HCT116 (cell line): Measurements from ENCODE around the gene FMN1. TPM values are rescaled to one million over a fixed set of nuclear protein-coding genes. Genes with fewer than 3 reads are reported as not detected.

Experiments
- ATAC-seq: fragments of 200-7000 bp; cut with Tn5 transposase; 2 replicates; pipeline ENCODE4 v1.9.1; 2020; ENCODE audit warnings: mild to moderate bottlenecking, moderate library complexity
- BruUV-seq: library from RNA; stranded (reverse); fragments of 400-500 nt; replicated peaks from 2 replicates; lab custom pipeline; 2021; lab: Mats Ljungman, UMichigan
- CTCF ChIA-PET: fragments of 300-600 bp; sonication (Branson Sonifier 250); formaldehyde crosslinking; loops from one replicate; lab custom pipeline; 2021; ENCODE audit warnings: antibody characterized with exemption; lab: Charles Lee
- POLR2A ChIA-PET: fragments of 300-600, 350-600 bp; sonication (Branson Sonifier 250); formaldehyde crosslinking; loops from one replicate; lab custom pipeline; 2021; ENCODE audit warnings: antibody characterized with exemption; lab: Charles Lee
- RAD21 ChIA-PET, 2 experiments: fragments of 300-600 bp; sonication (Branson Sonifier 250); formaldehyde crosslinking; loops; one replicate each; lab custom pipeline; 2023; ENCODE audit warnings: low total read pairs in 2 of 2; ENCODE audit not compliant: uncharacterized antibody in 2 of 2, unreplicated experiment in 2 of 2, low non-redundant PET in 1 of 2; lab: Charles Lee
- DNase-seq: peaks from one replicate; pipeline ENCODE4 v3.0.0-alpha.2; 2010; ENCODE audit warnings: low read depth, low spot score
- H2AFZ ChIP-seq: fragments of 200-600 bp; shearing (Covaris generic), sonication (generic); 2 replicates; pipeline ENCODE4 v1.6.1; 2017; ENCODE audit warnings: low read depth, mixed run types, mixed read lengths, antibody characterized with exemption, low read length; ENCODE audit not compliant: poor library complexity, severe bottlenecking
- H3K27ac ChIP-seq: 2 replicates; pipeline ENCODE4 v1.5.1; 2012; ENCODE audit warnings: low read depth, low read length
- H3K27me3 ChIP-seq: fragments of 200-600 bp; sonication (generic); 2 replicates; pipeline ENCODE4 v1.6.1; 2016; ENCODE audit warnings: mixed run types, low read length, mixed read lengths; ENCODE audit not compliant: insufficient read depth
- H3K36me3 ChIP-seq, 2 experiments: fragments of 200-500 bp in 1 of 2; fragments of 200-600 bp in 1 of 2; sonication (Bioruptor generic) in 1 of 2; sonication (generic) in 1 of 2; 2 replicates each; pipeline versions ENCODE4 v1.5.1 to v1.6.1; 2014 to 2016; ENCODE audit warnings: low read length in 2 of 2, inconsistent platforms in 1 of 2, mixed read lengths in 1 of 2, mixed run types in 1 of 2; ENCODE audit not compliant: insufficient read depth in 2 of 2, control insufficient read depth in 1 of 2
- H3K4me1 ChIP-seq, 2 experiments: fragments of 200-600 bp in 1 of 2; sonication (generic) in 1 of 2; 2 replicates each; pipeline versions ENCODE4 v1.5.1 to v1.6.1; 2012 to 2017; ENCODE audit warnings: low read length in 2 of 2, inconsistent platforms in 1 of 2, mild to moderate bottlenecking in 1 of 2, mixed read lengths in 1 of 2, mixed run types in 1 of 2, moderate library complexity in 1 of 2; ENCODE audit not compliant: insufficient read depth in 2 of 2, control insufficient read depth in 1 of 2
- H3K4me2 ChIP-seq: fragments of 200-600 bp; sonication (generic); 2 replicates; pipeline ENCODE4 v1.6.1; 2017; ENCODE audit warnings: mixed run types, low read length, mixed read lengths
- H3K4me3 ChIP-seq, 2 experiments: fragments of 200-600 bp in 1 of 2; sonication (generic) in 1 of 2; replicated peaks in 1 of 2; 2 replicates each; pipeline ENCODE4 v1.5.1; 2011 to 2016; ENCODE audit warnings: low read length in 2 of 2, control low read depth in 1 of 2, low read depth in 1 of 2, mild to moderate bottlenecking in 1 of 2, mixed read lengths in 1 of 2, mixed run types in 1 of 2
- H3K79me2 ChIP-seq: fragments of 200-600 bp; sonication (generic); 2 replicates; pipeline ENCODE4 v1.6.1; 2017; ENCODE audit warnings: mild to moderate bottlenecking, mixed run types, low read length, moderate library complexity, mixed read lengths; ENCODE audit not compliant: insufficient read depth
- H3K9ac ChIP-seq: fragments of 200-600 bp; sonication (generic); 2 replicates; pipeline ENCODE4 v1.6.1; 2016; ENCODE audit warnings: low read length, mixed read lengths
- H3K9me2 ChIP-seq: fragments of 200-600 bp; sonication (generic), shearing (Covaris generic); 2 replicates; pipeline ENCODE4 v1.6.1; 2017; ENCODE audit warnings: mixed run types, mild to moderate bottlenecking, moderate library complexity; ENCODE audit not compliant: insufficient read depth
- H3K9me3 ChIP-seq, 2 experiments: fragments of 200-500 bp in 1 of 2; fragments of 200-600 bp in 1 of 2; sonication (Bioruptor generic) in 1 of 2; sonication (generic) in 1 of 2; 2 replicates each; pipeline ENCODE4 v1.6.1; 2014 to 2017; ENCODE audit warnings: low read length in 2 of 2, mixed read lengths in 2 of 2, inconsistent platforms in 1 of 2, low read depth in 1 of 2, mild to moderate bottlenecking in 1 of 2, mixed run types in 1 of 2, moderate library complexity in 1 of 2; ENCODE audit not compliant: control insufficient read depth in 1 of 2, insufficient read depth in 1 of 2
- H4K20me1 ChIP-seq: fragments of 200-600 bp; sonication (generic), shearing (Covaris generic); 2 replicates; pipeline ENCODE4 v1.6.1; 2017; ENCODE audit warnings: mixed run types, mild to moderate bottlenecking, moderate library complexity; ENCODE audit not compliant: insufficient read depth
- CEBPB ChIP-seq: IDR thresholded peaks from 2 replicates; pipeline ENCODE4 v1.6.1; 2012; ENCODE audit warnings: low read depth
- EZH2 ChIP-seq: fragments of 200-600 bp; sonication (generic); IDR thresholded peaks from 2 replicates; pipeline ENCODE4 v1.6.1; 2017; ENCODE audit warnings: antibody characterized with exemption, mixed run types
- FOSL1 ChIP-seq: IDR thresholded peaks from 2 replicates; pipeline ENCODE4 v1.6.1; 2012; ENCODE audit warnings: low read depth
- JUND ChIP-seq: IDR thresholded peaks from 2 replicates; pipeline ENCODE4 v1.6.1; 2012
- POLR2A ChIP-seq: IDR thresholded peaks from 2 replicates; pipeline ENCODE4 v1.7.0; 2011; ENCODE audit warnings: borderline replicate concordance; ENCODE audit not compliant: insufficient read depth, insufficient read length; ENCODE audit errors: extremely low read depth
- RAD21 ChIP-seq: IDR thresholded peaks from 2 replicates; pipeline ENCODE4 v1.6.1; 2012; ENCODE audit warnings: low read depth, mild to moderate bottlenecking
- SIN3A ChIP-seq: IDR thresholded peaks from 2 replicates; pipeline ENCODE4 v1.6.1; 2012; ENCODE audit warnings: low read depth
- TCF7L2 ChIP-seq: IDR thresholded peaks from 2 replicates; pipeline ENCODE4 v1.7.0; 2011; ENCODE audit warnings: borderline replicate concordance, inconsistent platforms; ENCODE audit not compliant: insufficient read depth, insufficient read length; ENCODE audit errors: extremely low read depth
- ZFX ChIP-seq: fragments of 450-650 bp; IDR thresholded peaks from 2 replicates; pipeline ENCODE4 v1.6.1; 2017
- ZNF274 ChIP-seq: fragments of 200-500 bp; sonication (Bioruptor generic); IDR thresholded peaks from 2 replicates; pipeline ENCODE4 v1.6.1; 2014; ENCODE audit warnings: mild to moderate bottlenecking, low read depth, low read length, inconsistent platforms
- intact Hi-C: fragments of 100-400 bp; cut with micrococcal nuclease; formaldehyde crosslinking; loops from 2 replicates; pipeline ENCODE4 v1.10.0; 2022
- total RNA-seq: library from RNA; stranded (reverse); gene quantifications from one replicate; pipeline ENCODE4 v1.2.1, GENCODE V29; 2021; ENCODE audit not compliant: unreplicated experiment
- TF ChIP-seq, protein P1 (sequence below): IDR thresholded peaks from 2 replicates; pipeline ENCODE4 v1.6.1; 2012
- TF ChIP-seq, protein P2 (sequence below): IDR thresholded peaks from 2 replicates; pipeline ENCODE4 v1.6.1; 2011; ENCODE audit warnings: mild to moderate bottlenecking, low read length, moderate library complexity; ENCODE audit not compliant: insufficient replicate concordance; ENCODE audit errors: extremely low read depth
- TF ChIP-seq, protein P3 (sequence below), 3 experiments: fragments of 200-600 bp in 1 of 3; sonication (generic) in 1 of 3; IDR thresholded peaks in 2 of 3; conservative IDR thresholded peaks in 1 of 3; 2 replicates each; pipeline ENCODE4 v1.5.1; 2012 to 2017; ENCODE audit warnings: low read depth in 2 of 3, low read length in 2 of 3, antibody characterized with exemption in 1 of 3, borderline replicate concordance in 1 of 3, control low read depth in 1 of 3, mild to moderate bottlenecking in 1 of 3, mixed read lengths in 1 of 3, mixed run types in 1 of 3, moderate library complexity in 1 of 3; ENCODE audit not compliant: insufficient read depth in 1 of 3

FMN1 gene
- total RNA-seq, 1 experiment from 2014 or later: 0.39 TPM

DNA sequence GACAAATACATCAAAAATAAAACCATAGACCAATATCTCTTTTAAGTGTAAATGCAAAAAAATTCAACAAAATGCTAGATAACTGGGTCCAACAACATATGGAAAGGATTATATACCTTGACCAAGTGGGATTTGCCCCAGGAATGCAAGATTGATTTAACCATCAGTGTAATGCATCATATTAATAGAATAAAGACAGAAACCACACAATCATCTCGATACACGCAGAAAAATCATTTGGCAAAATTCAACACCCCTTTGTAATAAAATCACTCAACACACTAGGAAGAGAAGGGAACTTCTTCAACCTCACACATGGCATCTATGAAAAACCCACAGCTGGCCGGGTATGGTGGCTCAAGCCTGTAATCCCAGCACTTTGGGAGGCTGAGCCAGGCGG lies 457.2 kb downstream of the FMN1 start:
- CTCF ChIA-PET: no interaction called here

DNA sequence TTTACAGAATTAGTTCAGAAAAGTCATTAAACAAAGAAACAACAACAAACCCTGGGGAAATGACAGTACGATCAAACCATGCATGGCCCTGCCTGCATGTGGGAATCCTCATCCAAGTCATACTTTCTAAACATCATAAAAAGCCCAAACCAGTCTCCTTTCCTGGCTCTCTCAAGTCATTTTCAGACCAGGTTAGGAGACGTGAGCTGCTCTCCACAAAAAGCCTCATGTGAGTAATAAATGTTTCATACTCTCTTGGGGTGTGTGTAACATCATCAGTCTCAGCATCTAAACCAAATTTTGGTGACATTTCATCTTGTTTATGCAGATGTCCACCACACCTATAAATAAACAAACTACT lies 457.8 kb downstream of the FMN1 start:
- no TSS peak for BruUV-seq

More for the DNA sequence above, 457.2 kb downstream of the FMN1 start:
- H3K4me3 ChIP-seq: no peak overlapping the region
- no peaks in the 10 kb centered on the region for H3K4me1 ChIP-seq
- DNase-seq: no peak
- no peaks in the 10 kb centered on the region for H3K27me3 ChIP-seq
- no peaks in the 10 kb centered on the region for H4K20me1 ChIP-seq
- H3K9ac ChIP-seq: no peak overlapping the region
- TF ChIP-seq ZNF274: no peak
- TF ChIP-seq, all 23 proteins: peak for 0
- no peak overlapping the region for H3K27ac ChIP-seq
- no peaks in the 10 kb centered on the region for H3K9me2 ChIP-seq
- POLR2A ChIA-PET: no interaction called here
- RAD21 ChIA-PET: no interaction called here
- ATAC-seq: no peak
- no peaks in the 10 kb centered on the region for H3K36me3 ChIP-seq
- H3K9me3 ChIP-seq: no peaks in the 10 kb centered on the region
- no peak overlapping the region for H3K4me2 ChIP-seq
- no TSS peak for BruUV-seq
- no peak overlapping the region for H2AFZ ChIP-seq
- no peaks in the 10 kb centered on the region for H3K79me2 ChIP-seq
- intact Hi-C loops: no loop called here

More for the DNA sequence above, 457.8 kb downstream of the FMN1 start:
- Histone ChIP-seq H3K27ac (no peak overlapping the region), H2AFZ (no peak overlapping the region), H3K4me3 (no peak overlapping the region), H3K4me1 (no peaks in the 10 kb centered on the region), H4K20me1 (no peaks in the 10 kb centered on the region), H3K4me2 (no peak overlapping the region), H3K79me2 (no peaks in the 10 kb centered on the region), H3K9me2 (no peaks in the 10 kb centered on the region), H3K9me3 (no peaks in the 10 kb centered on the region), H3K27me3 (no peaks in the 10 kb centered on the region), H3K36me3 (no peaks in the 10 kb centered on the region), H3K9ac (no peak overlapping the region)
- intact Hi-C loops: no loop called here
- no peak for DNase-seq
- CTCF ChIA-PET: no interaction called here
- TF ChIP-seq CEBPB (no peak), EZH2 (no peak), TCF7L2 (no peak), SIN3A (no peak), POLR2A (no peak), FOSL1 (no peak), ZFX (no peak), JUND (no peak), RAD21 (no peak)
- TF ChIP-seq, protein P1, sequence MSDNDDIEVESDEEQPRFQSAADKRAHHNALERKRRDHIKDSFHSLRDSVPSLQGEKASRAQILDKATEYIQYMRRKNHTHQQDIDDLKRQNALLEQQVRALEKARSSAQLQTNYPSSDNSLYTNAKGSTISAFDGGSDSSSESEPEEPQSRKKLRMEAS: no peak
- TF ChIP-seq, protein P2, sequence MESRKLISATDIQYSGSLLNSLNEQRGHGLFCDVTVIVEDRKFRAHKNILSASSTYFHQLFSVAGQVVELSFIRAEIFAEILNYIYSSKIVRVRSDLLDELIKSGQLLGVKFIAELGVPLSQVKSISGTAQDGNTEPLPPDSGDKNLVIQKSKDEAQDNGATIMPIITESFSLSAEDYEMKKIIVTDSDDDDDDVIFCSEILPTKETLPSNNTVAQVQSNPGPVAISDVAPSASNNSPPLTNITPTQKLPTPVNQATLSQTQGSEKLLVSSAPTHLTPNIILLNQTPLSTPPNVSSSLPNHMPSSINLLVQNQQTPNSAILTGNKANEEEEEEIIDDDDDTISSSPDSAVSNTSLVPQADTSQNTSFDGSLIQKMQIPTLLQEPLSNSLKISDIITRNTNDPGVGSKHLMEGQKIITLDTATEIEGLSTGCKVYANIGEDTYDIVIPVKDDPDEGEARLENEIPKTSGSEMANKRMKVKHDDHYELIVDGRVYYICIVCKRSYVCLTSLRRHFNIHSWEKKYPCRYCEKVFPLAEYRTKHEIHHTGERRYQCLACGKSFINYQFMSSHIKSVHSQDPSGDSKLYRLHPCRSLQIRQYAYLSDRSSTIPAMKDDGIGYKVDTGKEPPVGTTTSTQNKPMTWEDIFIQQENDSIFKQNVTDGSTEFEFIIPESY: no peak
- TF ChIP-seq, protein P3, sequence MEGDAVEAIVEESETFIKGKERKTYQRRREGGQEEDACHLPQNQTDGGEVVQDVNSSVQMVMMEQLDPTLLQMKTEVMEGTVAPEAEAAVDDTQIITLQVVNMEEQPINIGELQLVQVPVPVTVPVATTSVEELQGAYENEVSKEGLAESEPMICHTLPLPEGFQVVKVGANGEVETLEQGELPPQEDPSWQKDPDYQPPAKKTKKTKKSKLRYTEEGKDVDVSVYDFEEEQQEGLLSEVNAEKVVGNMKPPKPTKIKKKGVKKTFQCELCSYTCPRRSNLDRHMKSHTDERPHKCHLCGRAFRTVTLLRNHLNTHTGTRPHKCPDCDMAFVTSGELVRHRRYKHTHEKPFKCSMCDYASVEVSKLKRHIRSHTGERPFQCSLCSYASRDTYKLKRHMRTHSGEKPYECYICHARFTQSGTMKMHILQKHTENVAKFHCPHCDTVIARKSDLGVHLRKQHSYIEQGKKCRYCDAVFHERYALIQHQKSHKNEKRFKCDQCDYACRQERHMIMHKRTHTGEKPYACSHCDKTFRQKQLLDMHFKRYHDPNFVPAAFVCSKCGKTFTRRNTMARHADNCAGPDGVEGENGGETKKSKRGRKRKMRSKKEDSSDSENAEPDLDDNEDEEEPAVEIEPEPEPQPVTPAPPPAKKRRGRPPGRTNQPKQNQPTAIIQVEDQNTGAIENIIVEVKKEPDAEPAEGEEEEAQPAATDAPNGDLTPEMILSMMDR (IDR thresholded peaks at IDR 0.05 in 2 of 3, conservative IDR thresholded peaks at IDR 0.05 in 1 of 3; ENCODE audit: borderline replicate concordance in 1 of 3, insufficient read depth in 1 of 3, low read depth in 2 of 3, low read length in 2 of 3): no peak
- POLR2A ChIA-PET: no interaction called here
- no peak for ATAC-seq
- RAD21 ChIA-PET: no interaction called here
